Ishikawa (cell line): ENCODE results near the gene IMPG2.

Experiments used
- CEBPB ChIP-seq: IDR thresholded peaks from 2 replicates; pipeline ENCODE4 v1.6.1; 2012
- CREB1 ChIP-seq: IDR thresholded peaks from 2 replicates; pipeline ENCODE4 v1.6.1; 2012; ENCODE audit warnings: low read depth
- EP300 ChIP-seq: IDR thresholded peaks from 2 replicates; pipeline ENCODE4 v1.6.1; 2012; ENCODE audit warnings: borderline replicate concordance
- FOXM1 ChIP-seq: IDR thresholded peaks from 2 replicates; pipeline ENCODE4 v1.6.1; 2012; ENCODE audit warnings: low read depth, borderline replicate concordance
- NFIC ChIP-seq: IDR thresholded peaks from 2 replicates; pipeline ENCODE4 v1.6.1; 2012
- RAD21 ChIP-seq: IDR thresholded peaks from 2 replicates; pipeline ENCODE4 v1.6.1; 2012; ENCODE audit warnings: low read depth
- TAF1 ChIP-seq: IDR thresholded peaks from 2 replicates; pipeline ENCODE4 v1.6.1; 2012; ENCODE audit warnings: low read depth, mild to moderate bottlenecking
- TCF12 ChIP-seq: IDR thresholded peaks from 2 replicates; pipeline ENCODE4 v1.6.1; 2012; ENCODE audit warnings: low read depth
- TEAD4 ChIP-seq: IDR thresholded peaks from 2 replicates; pipeline ENCODE4 v1.6.1; 2012
- YY1 ChIP-seq: IDR thresholded peaks from 2 replicates; pipeline ENCODE4 v1.6.1; 2012; ENCODE audit warnings: low read depth
- TF ChIP-seq, protein P1 (sequence below): IDR thresholded peaks from 2 replicates; pipeline ENCODE4 v1.6.1; 2012; ENCODE audit warnings: low read depth, mild to moderate bottlenecking
- TF ChIP-seq, protein P2 (sequence below): IDR thresholded peaks from 2 replicates; pipeline ENCODE4 v1.6.1; 2012
- TF ChIP-seq, protein P3 (sequence below): IDR thresholded peaks from 2 replicates; pipeline ENCODE4 v1.6.1; 2012

DNA sequence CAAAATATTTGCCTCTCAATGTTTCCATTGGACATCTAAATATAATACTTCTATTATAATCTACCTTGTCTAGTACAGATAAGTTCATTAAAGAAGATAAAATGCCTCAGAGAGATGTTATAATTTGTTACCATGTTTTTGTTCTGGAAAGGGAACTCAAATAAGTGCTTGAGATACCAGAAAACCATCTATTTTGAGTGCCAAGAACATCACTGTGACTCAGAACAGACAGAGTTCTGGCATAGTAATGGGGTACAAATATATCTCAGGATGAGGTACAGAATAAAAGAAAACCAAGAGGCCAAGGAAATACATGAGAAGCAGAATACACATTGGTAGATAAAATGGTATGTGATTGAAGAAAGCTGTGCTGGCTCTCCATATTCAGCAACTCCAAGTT lies 58.9 kb downstream of the IMPG2 start:
- TF ChIP-seq EP300 (no peak), TCF12 (no peak), RAD21 (no peak), YY1 (no peak), TEAD4 (no peak), FOXM1 (no peak), CEBPB (no peak), TAF1 (no peak), CREB1 (no peak), NFIC (no peak)
- TF ChIP-seq, protein P1, sequence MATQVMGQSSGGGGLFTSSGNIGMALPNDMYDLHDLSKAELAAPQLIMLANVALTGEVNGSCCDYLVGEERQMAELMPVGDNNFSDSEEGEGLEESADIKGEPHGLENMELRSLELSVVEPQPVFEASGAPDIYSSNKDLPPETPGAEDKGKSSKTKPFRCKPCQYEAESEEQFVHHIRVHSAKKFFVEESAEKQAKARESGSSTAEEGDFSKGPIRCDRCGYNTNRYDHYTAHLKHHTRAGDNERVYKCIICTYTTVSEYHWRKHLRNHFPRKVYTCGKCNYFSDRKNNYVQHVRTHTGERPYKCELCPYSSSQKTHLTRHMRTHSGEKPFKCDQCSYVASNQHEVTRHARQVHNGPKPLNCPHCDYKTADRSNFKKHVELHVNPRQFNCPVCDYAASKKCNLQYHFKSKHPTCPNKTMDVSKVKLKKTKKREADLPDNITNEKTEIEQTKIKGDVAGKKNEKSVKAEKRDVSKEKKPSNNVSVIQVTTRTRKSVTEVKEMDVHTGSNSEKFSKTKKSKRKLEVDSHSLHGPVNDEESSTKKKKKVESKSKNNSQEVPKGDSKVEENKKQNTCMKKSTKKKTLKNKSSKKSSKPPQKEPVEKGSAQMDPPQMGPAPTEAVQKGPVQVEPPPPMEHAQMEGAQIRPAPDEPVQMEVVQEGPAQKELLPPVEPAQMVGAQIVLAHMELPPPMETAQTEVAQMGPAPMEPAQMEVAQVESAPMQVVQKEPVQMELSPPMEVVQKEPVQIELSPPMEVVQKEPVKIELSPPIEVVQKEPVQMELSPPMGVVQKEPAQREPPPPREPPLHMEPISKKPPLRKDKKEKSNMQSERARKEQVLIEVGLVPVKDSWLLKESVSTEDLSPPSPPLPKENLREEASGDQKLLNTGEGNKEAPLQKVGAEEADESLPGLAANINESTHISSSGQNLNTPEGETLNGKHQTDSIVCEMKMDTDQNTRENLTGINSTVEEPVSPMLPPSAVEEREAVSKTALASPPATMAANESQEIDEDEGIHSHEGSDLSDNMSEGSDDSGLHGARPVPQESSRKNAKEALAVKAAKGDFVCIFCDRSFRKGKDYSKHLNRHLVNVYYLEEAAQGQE = no peak
- TF ChIP-seq, protein P2, sequence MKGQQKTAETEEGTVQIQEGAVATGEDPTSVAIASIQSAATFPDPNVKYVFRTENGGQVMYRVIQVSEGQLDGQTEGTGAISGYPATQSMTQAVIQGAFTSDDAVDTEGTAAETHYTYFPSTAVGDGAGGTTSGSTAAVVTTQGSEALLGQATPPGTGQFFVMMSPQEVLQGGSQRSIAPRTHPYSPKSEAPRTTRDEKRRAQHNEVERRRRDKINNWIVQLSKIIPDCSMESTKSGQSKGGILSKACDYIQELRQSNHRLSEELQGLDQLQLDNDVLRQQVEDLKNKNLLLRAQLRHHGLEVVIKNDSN = no peak
- TF ChIP-seq, protein P3, sequence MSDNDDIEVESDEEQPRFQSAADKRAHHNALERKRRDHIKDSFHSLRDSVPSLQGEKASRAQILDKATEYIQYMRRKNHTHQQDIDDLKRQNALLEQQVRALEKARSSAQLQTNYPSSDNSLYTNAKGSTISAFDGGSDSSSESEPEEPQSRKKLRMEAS = no peak
